Measurements from ENCODE around the gene PDXDC1. TPM values are rescaled to one million over a fixed set of nuclear protein-coding genes. Genes with fewer than 3 reads are reported as not detected.
"Not testable (repeated sequence)": the region's sequence is repeated elsewhere in the genome, so short reads cannot be mapped to it uniquely, and the experiment has no call there.

PDXDC1 gene
- polyA plus RNA-seq, 4 donors = 116 to 181 (median 149) TPM

DNA sequence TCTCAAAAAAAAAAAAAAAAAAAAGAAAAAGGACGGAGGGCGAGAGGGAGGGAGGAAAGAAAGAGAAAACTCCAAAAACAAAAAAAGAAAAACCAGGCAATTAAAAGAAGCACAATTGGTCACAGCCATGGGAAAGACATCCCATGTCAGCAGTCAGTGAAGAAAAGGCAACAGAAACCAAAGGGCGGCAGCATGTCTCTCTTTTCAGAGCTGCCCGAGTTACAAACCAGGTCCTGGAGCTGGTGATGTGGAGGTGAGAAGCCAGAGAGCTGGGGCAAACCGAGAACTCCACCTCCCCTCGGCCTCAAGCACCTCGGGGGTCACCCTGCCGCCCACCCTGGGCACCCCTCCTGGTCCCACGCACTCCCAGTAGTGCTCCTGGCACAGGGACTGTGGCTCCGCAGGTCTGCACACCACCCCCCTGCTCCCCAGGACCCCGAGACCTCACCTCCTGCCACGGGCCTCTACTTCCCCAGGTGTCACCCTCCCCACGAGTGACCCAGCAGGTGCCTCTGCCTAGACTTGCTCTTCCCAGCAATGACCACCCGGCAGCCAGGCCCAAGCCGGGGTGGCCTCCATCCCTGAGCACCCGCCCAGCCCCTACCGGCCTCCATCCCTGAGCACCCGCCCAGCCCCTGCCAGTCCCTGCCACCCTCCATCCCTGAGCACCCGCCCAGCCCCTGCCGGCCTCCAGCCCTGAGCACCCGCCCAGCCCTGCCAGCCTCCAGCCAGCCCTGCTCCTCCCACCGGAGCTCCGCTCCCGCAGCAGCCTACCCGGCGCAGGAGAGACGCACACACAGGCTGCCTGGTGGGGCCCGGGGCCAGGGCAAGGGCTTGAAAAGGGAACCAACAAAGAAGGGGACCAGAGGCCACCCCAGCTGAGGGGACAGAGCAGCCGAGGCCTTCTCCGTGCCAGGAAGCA, 165.9 kb downstream of the PDXDC1 start:
- H3K9me3 ChIP-seq (ENCODE audit: control insufficient read depth in 2 of 2, insufficient read depth in 1 of 2, low read depth in 1 of 2, low read length in 1 of 2); H3K36me3 ChIP-seq (ENCODE audit: control insufficient read depth in 3 of 3, insufficient read depth in 2 of 3, low read depth in 1 of 3, low read length in 3 of 3); DNase-seq; H3K4me1 ChIP-seq (ENCODE audit: control insufficient read depth in 3 of 3, insufficient read depth in 2 of 3, low read depth in 1 of 3, low read length in 2 of 3); H3K4me3 ChIP-seq (ENCODE audit: low read depth in 1 of 3, low read length in 3 of 3); FAIRE-seq; H3K27me3 ChIP-seq (ENCODE audit: control insufficient read depth in 3 of 3, insufficient read depth in 3 of 3, low read length in 3 of 3); H3K27ac ChIP-seq (ENCODE audit: low read depth in 1 of 3, low read length in 2 of 3): not testable (repeated sequence)
- 80 to 85% (median 83%) methylated on average over 29 to 30 of the region's 30 CpGs for WGBS, 3 donors

DNA sequence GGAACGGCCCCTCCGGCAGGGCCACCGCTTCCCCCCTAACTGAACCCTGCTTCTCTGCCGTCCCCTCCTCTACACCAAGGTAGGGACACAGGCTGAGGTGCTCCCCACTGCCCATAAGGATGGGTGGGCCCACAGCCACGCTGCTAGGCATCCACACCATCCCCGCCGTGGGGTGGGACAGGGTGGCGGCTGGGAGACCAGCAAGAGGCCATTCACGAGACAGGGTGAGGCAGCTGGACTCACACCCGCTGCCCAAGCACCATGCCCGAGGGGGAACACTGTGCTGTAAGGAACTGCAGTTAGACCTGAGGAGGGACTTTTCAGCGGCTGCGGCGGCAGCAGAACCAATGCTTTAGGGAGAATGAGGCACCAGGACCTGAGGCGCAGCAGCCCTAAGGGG, 166.8 kb downstream of the PDXDC1 start:
- DNase-seq = no peak

DNA sequence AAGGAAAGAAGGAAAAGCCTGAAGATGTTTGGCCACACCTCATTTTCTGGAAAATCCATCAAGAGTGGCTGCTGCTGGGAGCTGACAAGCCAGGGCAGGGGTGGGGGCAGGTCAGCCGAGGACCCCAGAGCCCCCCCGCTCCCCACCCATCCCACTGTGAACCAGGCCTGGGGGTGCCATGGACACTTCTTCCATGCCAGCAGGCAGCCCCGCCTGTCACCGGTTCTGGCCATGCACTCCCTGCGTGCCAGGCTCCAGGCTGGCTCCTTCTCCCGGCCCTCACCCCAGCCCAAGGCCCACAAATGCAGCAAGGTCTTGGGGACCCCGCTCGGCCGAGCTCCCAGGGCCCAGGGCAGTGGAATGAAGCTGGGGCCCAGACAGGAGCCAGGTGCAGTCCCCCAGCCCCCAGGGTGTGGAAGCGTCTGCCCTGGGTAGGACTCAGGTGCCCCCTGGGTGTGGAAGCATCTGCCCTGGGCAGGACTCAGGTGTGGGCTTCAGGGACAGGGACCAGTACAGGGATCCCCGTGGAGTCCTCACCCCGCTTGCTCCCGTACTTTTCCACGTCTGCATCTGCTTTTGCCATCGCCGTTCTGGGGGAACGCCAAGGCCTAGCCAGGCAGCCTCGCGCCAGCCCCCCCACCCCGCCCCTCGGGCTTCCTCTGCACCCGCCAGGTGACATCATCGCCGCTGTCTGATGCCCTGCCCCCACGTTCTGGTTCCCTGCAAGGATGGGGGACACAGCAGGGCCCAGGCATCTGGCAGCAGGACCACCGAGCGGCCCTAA, 167.5 kb downstream of the PDXDC1 start:
- H3K27ac ChIP-seq (ENCODE audit: low read depth in 1 of 3, low read length in 2 of 3); FAIRE-seq; DNase-seq; H3K27me3 ChIP-seq (ENCODE audit: control insufficient read depth in 3 of 3, insufficient read depth in 3 of 3, low read length in 3 of 3); H3K4me1 ChIP-seq (ENCODE audit: control insufficient read depth in 3 of 3, insufficient read depth in 2 of 3, low read depth in 1 of 3, low read length in 2 of 3); H3K4me3 ChIP-seq (ENCODE audit: low read depth in 1 of 3, low read length in 3 of 3); H3K36me3 ChIP-seq (ENCODE audit: control insufficient read depth in 3 of 3, insufficient read depth in 2 of 3, low read depth in 1 of 3, low read length in 3 of 3); H3K9me3 ChIP-seq (ENCODE audit: control insufficient read depth in 2 of 2, insufficient read depth in 1 of 2, low read depth in 1 of 2, low read length in 1 of 2): not testable (repeated sequence)
- WGBS, 3 donors = 81 to 91% (median 82%) methylated on average over 16 to 22 of the region's 27 CpGs

More for the DNA sequence above, 166.8 kb downstream of the PDXDC1 start:
- Histone ChIP-seq H3K4me3 (ENCODE audit: low read depth in 1 of 3, low read length in 3 of 3) (no peak overlapping the region), H3K36me3 (ENCODE audit: control insufficient read depth in 3 of 3, insufficient read depth in 2 of 3, low read depth in 1 of 3, low read length in 3 of 3) (peaks cover 0 to 2% (median 0%) of the 10 kb centered on the region in 3 donors), H3K27ac (ENCODE audit: low read depth in 1 of 3, low read length in 2 of 3) (no peak overlapping the region), H3K4me1 (ENCODE audit: control insufficient read depth in 3 of 3, insufficient read depth in 2 of 3, low read depth in 1 of 3, low read length in 2 of 3) (no peaks in the 10 kb centered on the region), H3K9me3 (ENCODE audit: control insufficient read depth in 2 of 2, insufficient read depth in 1 of 2, low read depth in 1 of 2, low read length in 1 of 2) (no peaks in the 10 kb centered on the region), H3K27me3 (ENCODE audit: control insufficient read depth in 3 of 3, insufficient read depth in 3 of 3, low read length in 3 of 3) (no peaks in the 10 kb centered on the region)
- WGBS, 3 donors = 79 to 90% (median 88%) methylated on average over 11 to 12 of the region's 15 CpGs
- no peak for FAIRE-seq

DNA sequence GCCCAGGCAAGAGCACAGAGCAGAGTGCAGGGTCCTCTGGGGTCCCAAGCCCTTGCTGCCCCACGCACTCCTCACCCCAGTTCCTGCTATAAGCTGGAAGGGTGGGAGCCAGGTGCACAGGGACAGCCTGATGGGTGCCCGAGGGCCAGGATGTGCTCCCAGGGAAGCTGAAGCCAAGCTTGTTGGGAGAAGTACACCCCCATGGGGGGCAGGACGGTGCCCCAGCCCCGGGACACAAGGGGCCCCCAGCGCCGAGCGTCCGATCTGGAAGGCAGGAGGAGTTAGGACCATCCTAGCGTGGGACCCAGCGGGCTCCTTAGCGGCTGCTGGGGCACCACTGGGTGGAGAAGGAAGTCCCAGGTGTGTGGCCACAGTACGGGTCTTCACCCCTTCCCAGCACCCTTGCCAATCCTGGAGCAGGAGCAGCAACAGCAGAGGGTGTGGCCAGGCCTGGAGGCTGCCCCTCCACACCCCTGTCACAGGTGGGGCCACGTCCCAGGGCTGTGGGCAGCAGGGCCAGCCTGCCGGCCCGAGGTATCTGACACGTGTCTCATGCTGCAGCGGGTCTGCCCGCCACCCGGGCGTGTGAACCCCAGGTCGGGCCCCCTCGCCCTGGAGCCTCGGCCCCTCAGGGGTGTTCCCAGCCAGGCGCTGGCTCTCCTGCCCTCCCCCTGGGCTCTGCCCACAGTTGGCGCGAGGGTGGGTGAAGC, 168.2 kb downstream of the PDXDC1 start:
- not testable (repeated sequence) for H3K27ac ChIP-seq (ENCODE audit: low read depth in 1 of 3, low read length in 2 of 3); H3K9me3 ChIP-seq (ENCODE audit: control insufficient read depth in 2 of 2, insufficient read depth in 1 of 2, low read depth in 1 of 2, low read length in 1 of 2); H3K4me3 ChIP-seq (ENCODE audit: low read depth in 1 of 3, low read length in 3 of 3); DNase-seq; H3K4me1 ChIP-seq (ENCODE audit: control insufficient read depth in 3 of 3, insufficient read depth in 2 of 3, low read depth in 1 of 3, low read length in 2 of 3); H3K36me3 ChIP-seq (ENCODE audit: control insufficient read depth in 3 of 3, insufficient read depth in 2 of 3, low read depth in 1 of 3, low read length in 3 of 3); FAIRE-seq; H3K27me3 ChIP-seq (ENCODE audit: control insufficient read depth in 3 of 3, insufficient read depth in 3 of 3, low read length in 3 of 3)
- WGBS, 3 donors = 70 to 84% (median 74%) methylated on average over 13 to 24 of the region's 26 CpGs

DNA sequence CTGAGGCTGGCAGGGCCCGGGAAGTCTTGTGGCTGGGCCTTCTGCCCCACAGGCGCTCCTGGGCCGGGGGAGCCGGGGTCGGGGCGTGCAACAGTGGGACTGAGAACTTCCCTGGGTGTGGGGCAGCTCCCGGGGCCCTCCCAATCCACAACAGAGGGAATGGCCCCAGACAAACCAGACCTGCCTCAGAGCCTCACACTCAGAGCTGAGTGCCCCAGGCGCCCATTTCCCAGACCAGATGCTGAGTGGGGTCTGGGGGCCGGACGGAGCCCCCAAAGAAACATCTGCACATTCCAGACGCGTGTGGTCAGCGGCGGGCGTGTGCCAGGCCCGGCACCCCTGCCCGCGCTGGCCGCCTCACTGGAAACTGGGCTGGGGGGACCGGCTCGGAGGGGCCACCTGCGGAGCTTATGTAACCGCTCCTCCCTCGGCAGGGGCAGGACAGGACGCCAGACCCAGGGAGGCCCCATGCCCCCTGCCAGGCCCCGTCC, 168.8 kb downstream of the PDXDC1 start:
- not testable (repeated sequence) for DNase-seq; H3K4me1 ChIP-seq (ENCODE audit: control insufficient read depth in 3 of 3, insufficient read depth in 2 of 3, low read depth in 1 of 3, low read length in 2 of 3); H3K4me3 ChIP-seq (ENCODE audit: low read depth in 1 of 3, low read length in 3 of 3); H3K9me3 ChIP-seq (ENCODE audit: control insufficient read depth in 2 of 2, insufficient read depth in 1 of 2, low read depth in 1 of 2, low read length in 1 of 2); H3K27me3 ChIP-seq (ENCODE audit: control insufficient read depth in 3 of 3, insufficient read depth in 3 of 3, low read length in 3 of 3); H3K36me3 ChIP-seq (ENCODE audit: control insufficient read depth in 3 of 3, insufficient read depth in 2 of 3, low read depth in 1 of 3, low read length in 3 of 3); FAIRE-seq
- WGBS, 3 donors = 54 to 77% (median 70%) methylated on average over 18 to 26 of the region's 26 CpGs
- peak overlapping the region in 2 of 3 donors; percentile 51 to 74 for H3K27ac ChIP-seq (ENCODE audit: low read depth in 1 of 3, low read length in 2 of 3)

DNA sequence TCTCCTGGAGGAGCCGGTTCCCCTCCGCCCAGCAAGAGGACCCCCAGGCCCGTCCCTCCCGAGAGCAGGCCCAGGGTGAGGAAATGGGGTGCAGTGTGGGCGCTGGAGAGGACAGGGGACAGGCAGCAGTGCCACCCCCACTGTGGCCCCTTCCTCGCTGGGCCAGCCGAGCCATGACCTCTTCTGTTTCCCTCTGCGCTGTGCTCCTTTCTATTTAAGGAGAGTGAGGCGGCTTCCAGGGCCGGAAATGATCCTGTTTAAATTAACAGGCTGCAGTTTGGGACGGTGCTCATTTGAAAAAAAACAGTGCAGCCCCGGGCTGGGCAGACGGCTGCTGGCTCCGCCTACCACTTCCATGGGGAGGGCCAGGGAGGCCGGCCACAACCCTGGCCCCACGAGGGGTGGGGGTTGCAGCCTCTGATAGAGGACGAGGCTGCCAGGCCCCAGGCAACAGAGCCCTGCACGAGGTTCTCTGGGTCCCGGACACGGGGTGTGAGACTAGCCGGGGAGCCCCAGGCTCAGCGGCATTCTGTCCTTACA, 169.3 kb downstream of the PDXDC1 start:
- FAIRE-seq; H3K4me1 ChIP-seq (ENCODE audit: control insufficient read depth in 3 of 3, insufficient read depth in 2 of 3, low read depth in 1 of 3, low read length in 2 of 3): not testable (repeated sequence)

DNA sequence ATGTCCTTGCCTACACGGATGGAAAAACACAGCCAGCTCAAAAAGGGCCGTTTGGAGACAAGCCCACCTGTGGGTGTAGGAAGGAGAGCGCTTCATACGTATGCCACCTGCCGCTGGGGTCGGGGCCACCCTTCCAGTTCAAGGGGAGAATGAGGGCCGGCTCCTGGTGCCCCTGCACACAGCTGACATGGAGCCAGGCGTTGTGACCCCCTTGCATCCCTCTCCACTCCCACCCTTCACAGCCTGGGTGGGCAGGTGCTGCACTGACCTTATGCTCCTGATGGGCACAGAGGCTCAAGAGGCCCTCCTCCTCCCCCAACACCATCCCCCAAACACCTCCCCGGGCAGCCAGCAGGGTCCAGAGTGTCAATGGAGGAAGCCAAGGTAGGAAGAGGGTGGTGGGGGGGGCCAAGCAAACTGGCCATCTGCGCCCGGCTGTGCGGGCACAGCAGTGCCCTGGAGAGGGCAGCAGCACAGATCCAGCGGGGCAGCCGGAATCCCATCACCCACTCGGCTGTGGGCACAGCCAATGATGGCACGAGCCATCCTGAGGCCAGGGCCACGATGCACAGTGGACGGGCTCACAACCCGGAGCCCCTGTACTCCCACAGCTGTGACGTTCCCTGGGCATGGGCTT, 170.1 kb downstream of the PDXDC1 start:
- not testable (repeated sequence) for DNase-seq; H3K4me1 ChIP-seq (ENCODE audit: control insufficient read depth in 3 of 3, insufficient read depth in 2 of 3, low read depth in 1 of 3, low read length in 2 of 3); H3K27me3 ChIP-seq (ENCODE audit: control insufficient read depth in 3 of 3, insufficient read depth in 3 of 3, low read length in 3 of 3); H3K4me3 ChIP-seq (ENCODE audit: low read depth in 1 of 3, low read length in 3 of 3); H3K9me3 ChIP-seq (ENCODE audit: control insufficient read depth in 2 of 2, insufficient read depth in 1 of 2, low read depth in 1 of 2, low read length in 1 of 2); H3K36me3 ChIP-seq (ENCODE audit: control insufficient read depth in 3 of 3, insufficient read depth in 2 of 3, low read depth in 1 of 3, low read length in 3 of 3); FAIRE-seq
- WGBS, 3 donors = 72 to 85% (median 78%) methylated on average over 14 to 20 of the region's 20 CpGs
- peak overlapping the region in 2 of 3 donors; percentile 38 to 74 for H3K27ac ChIP-seq (ENCODE audit: low read depth in 1 of 3, low read length in 2 of 3)

More for the DNA sequence above, 169.3 kb downstream of the PDXDC1 start:
- not testable (repeated sequence) for H3K9me3 ChIP-seq (ENCODE audit: control insufficient read depth in 2 of 2, insufficient read depth in 1 of 2, low read depth in 1 of 2, low read length in 1 of 2); H3K27me3 ChIP-seq (ENCODE audit: control insufficient read depth in 3 of 3, insufficient read depth in 3 of 3, low read length in 3 of 3); H3K4me3 ChIP-seq (ENCODE audit: low read depth in 1 of 3, low read length in 3 of 3); H3K36me3 ChIP-seq (ENCODE audit: control insufficient read depth in 3 of 3, insufficient read depth in 2 of 3, low read depth in 1 of 3, low read length in 3 of 3)
- H3K27ac ChIP-seq (ENCODE audit: low read depth in 1 of 3, low read length in 2 of 3) = peak overlapping the region in 2 of 3 donors; percentile 51 to 74
- 45 to 78% (median 70%) methylated on average over 19 to 22 of the region's 22 CpGs for WGBS, 3 donors
- peak in 1 of 2 donors; percentile 18 for DNase-seq
